ENCODE results near the gene HPSE.

DNA sequence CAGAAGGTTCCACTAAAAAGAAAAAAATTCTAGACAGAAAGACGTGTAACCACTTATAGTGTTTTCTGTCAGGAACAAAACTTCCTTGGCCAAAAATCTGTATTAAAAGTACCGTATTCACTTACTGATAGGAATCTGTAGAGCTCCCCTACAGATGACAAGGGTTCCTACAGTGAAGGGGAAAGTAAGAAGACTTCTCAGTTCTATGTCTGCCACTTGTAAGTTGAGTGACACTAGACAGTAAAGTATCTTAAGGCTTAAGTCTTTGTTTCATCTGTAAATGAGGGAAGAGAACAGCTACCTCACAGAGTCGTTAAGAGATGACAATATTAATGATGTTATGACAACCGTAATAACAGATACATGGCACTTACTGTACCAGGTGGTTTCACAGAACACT is 53.3 kb downstream of the HPSE start:
- TF ChIP-seq, protein P1, sequence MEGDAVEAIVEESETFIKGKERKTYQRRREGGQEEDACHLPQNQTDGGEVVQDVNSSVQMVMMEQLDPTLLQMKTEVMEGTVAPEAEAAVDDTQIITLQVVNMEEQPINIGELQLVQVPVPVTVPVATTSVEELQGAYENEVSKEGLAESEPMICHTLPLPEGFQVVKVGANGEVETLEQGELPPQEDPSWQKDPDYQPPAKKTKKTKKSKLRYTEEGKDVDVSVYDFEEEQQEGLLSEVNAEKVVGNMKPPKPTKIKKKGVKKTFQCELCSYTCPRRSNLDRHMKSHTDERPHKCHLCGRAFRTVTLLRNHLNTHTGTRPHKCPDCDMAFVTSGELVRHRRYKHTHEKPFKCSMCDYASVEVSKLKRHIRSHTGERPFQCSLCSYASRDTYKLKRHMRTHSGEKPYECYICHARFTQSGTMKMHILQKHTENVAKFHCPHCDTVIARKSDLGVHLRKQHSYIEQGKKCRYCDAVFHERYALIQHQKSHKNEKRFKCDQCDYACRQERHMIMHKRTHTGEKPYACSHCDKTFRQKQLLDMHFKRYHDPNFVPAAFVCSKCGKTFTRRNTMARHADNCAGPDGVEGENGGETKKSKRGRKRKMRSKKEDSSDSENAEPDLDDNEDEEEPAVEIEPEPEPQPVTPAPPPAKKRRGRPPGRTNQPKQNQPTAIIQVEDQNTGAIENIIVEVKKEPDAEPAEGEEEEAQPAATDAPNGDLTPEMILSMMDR (IDR thresholded peaks at IDR 0.05) = no peak
- no peak for TF ChIP-seq ZFX (IDR thresholded peaks at IDR 0.05; ENCODE audit: borderline replicate concordance)

Measured in 22Rv1 (cell line).